Activated CD4-positive, alpha-beta T cell treated with anti-CD3 and anti-CD28 coated beads, Interleukin-2, amount 50 U/mL, for 1 hour (primary cell): Measurements from ENCODE around the gene ADAMTS18.
"Not testable (repeated sequence)": the region's sequence is repeated elsewhere in the genome, so short reads cannot be mapped to it uniquely, and the experiment has no call there.

Source experiments
- DNase-seq: peaks from one replicate; pipeline ENCODE4 v3.0.0-alpha.2; 2020

Gene ADAMTS18, protein sequence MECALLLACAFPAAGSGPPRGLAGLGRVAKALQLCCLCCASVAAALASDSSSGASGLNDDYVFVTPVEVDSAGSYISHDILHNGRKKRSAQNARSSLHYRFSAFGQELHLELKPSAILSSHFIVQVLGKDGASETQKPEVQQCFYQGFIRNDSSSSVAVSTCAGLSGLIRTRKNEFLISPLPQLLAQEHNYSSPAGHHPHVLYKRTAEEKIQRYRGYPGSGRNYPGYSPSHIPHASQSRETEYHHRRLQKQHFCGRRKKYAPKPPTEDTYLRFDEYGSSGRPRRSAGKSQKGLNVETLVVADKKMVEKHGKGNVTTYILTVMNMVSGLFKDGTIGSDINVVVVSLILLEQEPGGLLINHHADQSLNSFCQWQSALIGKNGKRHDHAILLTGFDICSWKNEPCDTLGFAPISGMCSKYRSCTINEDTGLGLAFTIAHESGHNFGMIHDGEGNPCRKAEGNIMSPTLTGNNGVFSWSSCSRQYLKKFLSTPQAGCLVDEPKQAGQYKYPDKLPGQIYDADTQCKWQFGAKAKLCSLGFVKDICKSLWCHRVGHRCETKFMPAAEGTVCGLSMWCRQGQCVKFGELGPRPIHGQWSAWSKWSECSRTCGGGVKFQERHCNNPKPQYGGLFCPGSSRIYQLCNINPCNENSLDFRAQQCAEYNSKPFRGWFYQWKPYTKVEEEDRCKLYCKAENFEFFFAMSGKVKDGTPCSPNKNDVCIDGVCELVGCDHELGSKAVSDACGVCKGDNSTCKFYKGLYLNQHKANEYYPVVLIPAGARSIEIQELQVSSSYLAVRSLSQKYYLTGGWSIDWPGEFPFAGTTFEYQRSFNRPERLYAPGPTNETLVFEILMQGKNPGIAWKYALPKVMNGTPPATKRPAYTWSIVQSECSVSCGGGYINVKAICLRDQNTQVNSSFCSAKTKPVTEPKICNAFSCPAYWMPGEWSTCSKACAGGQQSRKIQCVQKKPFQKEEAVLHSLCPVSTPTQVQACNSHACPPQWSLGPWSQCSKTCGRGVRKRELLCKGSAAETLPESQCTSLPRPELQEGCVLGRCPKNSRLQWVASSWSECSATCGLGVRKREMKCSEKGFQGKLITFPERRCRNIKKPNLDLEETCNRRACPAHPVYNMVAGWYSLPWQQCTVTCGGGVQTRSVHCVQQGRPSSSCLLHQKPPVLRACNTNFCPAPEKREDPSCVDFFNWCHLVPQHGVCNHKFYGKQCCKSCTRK (N-terminal part only)

DNA sequence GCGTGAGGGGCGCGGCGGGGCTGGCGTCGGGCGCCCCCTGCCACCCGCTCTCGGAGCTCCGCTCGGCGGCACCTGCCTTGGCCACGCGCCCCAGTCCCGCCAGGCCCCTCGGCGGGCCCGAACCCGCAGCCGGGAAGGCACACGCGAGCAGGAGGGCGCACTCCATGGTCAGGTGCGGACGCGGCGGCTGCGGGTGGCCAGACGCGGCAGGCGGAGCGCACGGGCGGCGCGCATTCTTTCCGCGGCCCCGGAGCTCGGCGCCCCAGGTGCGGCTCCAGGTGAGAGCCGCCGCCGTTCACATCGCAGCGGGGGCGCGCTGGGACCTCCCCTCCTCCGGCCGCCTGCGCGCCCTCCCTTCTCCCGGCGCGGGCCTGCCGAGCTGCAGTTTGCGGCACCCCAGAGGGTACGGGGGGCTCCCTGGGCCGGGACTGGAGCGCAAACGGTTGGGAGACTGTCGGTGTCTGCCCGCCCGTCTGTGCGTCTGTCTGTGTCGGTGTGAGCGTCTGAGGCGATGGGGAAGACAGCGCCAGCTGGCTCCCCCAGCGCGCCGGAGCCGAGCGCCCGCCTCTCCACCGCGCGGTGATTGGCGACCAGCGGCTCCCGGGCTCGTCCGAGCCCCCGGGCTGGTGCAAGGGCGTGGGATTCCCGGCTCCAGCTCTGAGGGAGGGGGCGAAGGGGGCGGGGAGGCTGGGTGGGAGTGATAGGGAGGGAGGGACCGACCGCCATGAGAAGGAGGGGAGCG, at the start of gene ADAMTS18:
ADAMTS18 (minus strand) TSS at position 505 of the 742 bp plus-strand sequence; CDS start at position 166, 339 bp downstream.
- no peak for DNase-seq

DNA sequence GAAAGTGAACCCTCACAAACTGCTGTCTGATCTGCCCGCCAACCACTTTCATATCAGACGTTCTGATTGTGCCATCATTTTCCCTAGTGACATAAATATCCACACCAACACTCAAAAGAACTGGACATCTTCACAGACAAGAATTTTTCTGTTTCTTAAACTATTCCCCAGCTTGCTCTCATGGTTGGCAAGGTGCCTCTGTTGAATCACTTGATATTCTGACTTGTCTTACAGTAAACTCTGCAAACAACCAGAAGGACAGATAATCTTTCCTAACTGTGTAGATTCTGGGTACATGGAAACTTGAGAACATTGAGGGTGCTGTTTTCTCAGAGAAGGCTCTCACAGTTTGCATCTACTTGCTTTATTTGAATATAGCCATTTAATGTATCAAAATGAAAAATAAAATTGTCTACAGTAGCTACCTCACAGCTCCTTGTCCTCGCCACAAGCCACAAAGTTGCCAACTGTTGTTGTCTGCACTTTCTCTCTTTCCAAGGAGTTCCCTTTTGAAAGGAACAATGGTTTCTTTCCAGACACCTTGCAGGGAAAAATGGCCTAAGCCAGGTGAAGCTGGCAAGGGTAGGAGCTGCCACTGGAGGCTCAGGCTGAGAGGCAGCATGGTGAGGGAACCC, 46.0 kb upstream of the ADAMTS18 start:
- no peak for DNase-seq

DNA sequence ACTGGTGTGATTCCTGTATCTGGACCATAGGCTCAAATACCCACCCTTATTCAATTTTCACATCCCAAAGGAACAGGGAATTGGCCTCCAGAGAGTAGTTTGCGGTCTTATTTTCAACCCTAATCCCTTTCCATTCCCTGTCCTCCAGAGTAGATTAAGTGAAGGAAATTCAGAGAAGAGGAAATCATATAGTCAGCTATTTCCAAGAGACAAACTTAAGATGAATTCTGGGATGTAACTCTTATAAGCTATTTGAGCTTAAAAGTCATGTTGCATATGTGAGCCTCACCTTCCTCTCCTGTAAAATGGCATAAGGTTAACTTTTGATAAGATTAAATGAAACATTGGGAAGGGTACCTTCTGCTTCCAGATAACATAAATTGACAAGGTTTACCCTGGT, 37.4 kb upstream of the ADAMTS18 start:
- no peak for DNase-seq

DNA sequence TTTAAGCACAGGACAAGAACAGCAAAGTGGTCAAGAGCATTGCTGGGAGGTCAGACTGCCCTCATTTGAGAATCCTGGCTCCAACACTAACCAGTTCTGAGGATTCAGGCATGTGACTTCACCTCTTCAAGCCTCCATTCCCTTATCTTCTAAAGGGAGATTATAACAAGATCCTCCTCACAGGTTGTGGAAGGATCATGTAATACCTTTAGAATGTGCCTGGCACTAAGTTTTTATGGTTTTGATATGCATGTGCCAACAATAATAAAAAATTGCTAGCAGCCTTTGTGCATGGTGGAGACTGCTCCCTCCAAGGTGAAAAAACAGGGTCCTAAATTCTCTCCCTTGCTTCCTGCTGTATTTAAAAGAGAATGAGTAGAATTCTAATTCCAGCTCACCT, 36.0 kb upstream of the ADAMTS18 start:
- DNase-seq: no peak

DNA sequence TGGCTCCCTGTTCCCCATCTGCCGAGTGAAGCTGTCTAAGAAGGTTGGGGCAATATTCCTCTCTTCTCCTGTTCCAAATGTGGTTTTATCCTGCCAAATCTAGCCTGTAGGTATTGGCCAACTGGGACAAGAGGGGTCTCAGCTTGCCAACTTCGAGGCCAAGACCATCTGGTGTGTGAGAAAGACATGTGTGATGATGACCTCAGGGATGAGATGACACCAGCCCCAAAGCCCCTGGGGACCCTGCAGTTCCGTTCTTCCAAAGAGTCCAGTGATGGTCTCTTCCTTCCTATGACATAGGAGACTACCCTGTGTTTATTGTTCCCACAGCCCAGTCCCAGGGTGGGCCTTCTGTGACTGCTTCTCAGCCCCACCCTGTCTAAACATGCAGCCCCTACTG, 34.8 kb upstream of the ADAMTS18 start:
- no peak for DNase-seq

DNA sequence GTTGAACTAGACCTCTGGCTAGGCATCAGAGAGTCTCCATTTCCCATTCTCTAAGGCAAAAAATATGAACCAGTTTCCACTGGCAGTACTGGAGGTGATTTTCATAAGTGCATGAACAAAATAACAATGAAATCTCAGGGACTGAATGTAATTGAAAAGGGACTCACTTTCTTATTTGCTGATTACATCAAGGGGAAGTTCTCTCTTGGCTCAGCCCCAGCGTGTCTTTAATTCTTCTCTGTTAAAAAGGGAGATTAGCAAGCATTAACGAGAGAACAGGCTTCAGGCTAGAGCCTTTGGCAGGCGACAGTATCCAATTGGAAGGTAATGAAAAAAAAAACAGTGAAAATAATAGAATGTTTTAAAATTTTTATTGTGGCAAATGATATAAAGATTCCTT, 34.0 kb upstream of the ADAMTS18 start:
- no peak for DNase-seq

DNA sequence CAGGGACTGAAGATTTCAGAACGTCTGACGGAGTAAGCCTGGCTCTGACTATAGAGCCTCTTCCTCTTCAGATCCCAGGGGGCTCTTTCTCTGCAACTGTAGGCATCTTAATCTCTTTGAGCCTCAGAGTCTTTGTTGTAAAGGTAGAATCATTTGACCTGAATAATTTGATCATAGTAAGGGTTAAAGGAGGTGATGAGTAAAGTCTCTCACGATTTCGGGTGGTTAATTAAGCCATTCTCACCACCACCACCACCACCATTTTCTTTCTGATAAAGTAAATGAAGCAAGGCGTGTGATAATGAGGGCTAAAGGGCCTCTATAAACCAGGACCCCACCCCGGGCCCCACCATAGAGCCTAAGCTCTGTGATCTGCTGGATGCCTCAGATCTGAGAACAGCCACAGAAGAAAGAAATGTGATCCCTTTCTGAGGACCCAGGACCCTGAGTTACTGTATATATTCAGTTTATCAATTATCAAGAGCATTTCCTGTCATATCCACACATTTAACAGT, 33.0 kb upstream of the ADAMTS18 start:
- no peak for DNase-seq

DNA sequence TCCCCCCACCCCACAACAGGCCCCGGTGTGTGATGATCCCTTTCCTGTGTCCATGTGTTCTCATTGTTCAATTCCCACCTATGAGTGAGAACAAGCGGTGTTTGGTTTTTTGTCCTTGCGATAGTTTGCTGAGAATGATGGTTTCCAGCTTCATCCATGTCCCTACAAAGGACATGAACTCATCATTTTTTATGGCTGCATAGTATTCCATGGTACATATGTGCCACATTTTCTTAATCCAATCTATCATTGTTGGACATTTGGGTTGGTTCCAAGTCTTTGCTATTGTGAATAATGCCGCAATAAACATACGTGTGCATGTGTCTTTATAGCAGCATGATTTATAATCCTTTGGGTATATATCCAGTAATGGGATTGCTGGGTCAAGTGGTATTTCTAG, 28.8 kb upstream of the ADAMTS18 start:
- DNase-seq: not testable (repeated sequence)

DNA sequence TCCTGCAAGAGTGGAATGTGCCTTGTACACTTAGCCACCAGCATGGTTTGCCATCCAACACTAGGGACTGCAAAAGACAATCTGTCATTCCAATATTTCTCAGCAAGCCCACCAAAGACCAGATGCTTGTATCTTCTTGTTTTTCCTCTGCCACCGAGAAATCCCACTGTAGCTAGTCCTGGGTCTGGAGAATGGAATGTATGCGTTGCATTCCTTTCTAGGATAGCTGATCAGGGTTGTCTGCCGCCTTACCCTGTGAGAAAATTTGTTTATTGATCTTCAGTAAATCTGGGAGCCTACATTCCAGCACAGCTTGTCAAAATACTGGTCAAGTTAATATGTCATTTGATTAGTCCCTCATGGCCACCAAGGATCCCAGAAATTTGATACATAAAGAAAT, 28.1 kb upstream of the ADAMTS18 start:
- no peak for DNase-seq

DNA sequence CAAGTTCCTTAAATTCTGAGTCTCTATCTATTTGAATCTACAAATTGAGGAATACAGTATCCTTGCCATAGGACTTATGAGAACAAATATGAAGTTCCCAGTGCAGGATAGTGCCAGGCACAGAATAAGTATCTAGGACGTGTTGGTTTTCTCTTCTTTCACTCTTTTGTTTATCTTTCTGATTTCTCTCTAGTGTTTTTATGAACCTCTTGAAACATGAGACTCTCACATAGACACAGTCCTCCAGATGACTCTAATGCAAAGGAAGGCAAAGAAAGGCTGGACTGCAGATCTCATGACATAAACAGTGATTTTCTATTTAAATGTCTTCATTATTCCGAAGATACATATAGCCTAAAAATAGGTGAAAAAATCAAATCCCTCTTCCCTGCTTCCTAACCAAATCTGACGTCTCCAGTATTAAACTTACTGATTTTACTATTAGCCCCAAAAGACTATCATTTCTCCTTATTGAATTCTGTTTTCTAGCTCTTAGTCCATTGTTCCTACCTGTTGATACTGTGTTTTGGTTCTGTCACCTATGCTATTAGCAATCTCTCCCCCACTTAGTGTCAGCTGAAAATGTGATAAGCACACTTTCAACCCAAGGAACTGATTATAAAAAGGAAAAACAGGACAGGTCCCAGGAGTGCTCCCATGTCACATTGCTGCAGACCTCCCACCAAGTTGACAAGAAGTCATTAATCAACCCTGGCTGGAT, 24.9 kb upstream of the ADAMTS18 start:
- no peak for DNase-seq

DNA sequence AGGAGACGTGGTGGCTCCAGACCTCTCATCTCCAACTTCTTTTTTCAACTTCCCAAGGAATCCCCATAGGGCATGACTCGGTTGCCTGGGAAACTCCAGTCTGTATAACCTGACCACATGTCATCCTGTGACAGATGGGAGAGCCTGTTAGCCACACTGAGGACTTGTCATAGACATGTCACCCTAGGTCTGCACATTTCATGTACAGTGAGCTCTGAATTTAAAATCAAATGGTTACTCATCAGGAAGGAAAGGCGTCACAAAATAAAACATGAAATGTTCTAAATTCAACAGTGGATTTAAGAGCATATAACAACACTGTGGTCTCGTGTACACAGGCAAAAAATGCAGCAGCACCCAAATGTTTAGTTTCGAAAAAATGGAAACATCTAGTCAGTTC, 22.2 kb upstream of the ADAMTS18 start:
- DNase-seq: no peak

DNA sequence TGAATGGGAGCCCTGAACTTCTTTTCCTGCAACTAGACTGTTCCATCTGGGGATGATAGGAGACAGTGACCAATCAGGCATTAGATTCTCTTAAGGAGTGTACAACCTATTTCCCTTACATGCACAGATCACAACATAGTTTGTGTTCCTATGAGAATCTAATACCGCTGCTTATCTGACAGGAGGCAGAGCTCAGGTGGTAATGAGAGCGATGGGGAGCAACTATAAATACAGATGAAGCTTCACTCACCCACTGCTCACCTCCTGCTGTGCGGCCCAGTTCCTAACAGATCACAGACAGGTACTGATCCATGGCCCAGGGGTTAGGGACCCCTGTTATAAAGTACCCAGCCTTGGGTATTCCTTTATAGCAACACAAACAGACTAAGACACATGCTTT, 17.4 kb upstream of the ADAMTS18 start:
- DNase-seq: no peak

DNA sequence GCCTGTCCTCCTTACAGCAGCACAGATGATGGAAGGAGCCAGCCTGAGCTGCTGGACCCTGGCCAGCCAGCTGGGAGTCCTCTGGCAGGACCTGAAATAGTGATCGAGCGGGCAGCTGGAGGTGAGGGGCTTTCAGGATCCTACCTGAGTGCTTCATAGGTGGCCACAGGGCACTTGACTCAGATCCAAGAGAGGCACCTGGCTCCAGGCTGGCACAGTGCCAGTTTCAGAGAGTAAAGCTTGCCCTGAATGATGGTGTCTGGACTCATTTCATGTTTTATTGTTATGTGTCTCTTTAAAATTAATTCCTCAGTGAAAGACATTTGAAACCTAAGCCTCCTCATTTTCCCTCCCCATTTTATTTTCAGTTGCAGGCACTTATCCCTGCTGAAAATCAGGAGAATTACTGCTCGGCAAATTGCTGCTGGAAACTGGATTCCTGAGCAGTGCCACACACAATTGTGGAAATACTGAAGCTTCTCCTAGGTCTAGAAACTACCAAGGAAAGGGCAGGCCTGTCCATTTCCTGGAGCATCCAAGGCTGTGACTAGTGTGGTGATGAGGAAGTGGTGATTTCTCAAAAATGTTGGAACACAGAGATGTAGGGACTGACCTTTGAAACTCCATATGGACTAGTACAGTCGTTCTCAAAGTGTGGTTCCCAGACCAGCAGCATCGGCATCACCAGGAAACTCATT, 16.1 kb upstream of the ADAMTS18 start:
- no peak for DNase-seq

DNA sequence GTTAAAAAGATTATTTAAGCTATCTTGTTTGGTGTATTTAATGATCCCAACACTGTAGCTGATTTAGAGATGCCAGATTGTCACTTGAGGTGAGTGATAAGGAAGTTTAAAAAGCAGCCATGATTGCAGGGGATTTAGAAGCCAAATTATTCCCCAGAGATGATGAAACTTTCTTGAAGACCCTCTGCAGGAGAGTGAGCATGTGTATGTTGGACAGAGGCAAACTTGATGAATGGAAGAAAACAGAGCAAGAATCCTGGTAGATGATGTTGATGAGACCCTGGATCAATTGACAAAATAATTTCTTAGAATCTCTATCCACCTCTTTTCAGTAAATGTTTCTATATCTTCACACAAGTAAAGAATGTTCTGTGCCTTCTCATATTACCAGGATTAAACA, 14.4 kb upstream of the ADAMTS18 start:
- no peak for DNase-seq

DNA sequence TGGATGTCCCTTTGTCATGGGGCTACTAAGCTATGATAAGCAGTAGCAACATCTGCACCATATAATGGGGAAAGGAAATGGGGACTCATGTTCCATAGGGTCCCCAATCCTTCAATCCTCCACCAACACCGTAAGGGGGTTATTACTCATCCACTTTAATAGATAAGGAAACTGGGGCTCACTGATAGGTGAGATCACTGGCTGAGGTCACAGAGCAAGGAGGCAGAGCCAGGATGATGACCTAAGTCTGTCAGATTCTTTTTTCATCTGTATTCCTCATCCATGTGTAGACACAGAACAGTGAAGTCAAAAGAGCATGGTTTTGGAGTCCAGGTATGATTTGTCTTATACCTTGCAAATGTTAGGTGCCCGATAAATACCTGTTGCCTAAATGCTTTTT, 10.5 kb upstream of the ADAMTS18 start:
- DNase-seq: no peak

DNA sequence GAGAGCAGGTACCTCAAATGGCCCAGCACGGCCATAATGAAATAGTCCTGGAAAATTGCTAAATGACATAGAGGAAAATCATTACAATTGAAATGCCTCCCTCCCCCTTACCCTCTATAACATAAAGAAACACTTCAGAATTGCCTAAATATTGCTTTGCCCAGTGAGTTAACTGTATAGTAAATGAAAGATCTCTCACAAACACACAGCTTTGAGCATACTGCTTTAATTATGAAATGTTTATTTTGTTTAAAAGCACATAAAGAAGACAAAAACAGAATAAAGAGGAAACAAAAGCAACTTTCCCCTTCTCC, 9.3 kb upstream of the ADAMTS18 start:
- DNase-seq: no peak

DNA sequence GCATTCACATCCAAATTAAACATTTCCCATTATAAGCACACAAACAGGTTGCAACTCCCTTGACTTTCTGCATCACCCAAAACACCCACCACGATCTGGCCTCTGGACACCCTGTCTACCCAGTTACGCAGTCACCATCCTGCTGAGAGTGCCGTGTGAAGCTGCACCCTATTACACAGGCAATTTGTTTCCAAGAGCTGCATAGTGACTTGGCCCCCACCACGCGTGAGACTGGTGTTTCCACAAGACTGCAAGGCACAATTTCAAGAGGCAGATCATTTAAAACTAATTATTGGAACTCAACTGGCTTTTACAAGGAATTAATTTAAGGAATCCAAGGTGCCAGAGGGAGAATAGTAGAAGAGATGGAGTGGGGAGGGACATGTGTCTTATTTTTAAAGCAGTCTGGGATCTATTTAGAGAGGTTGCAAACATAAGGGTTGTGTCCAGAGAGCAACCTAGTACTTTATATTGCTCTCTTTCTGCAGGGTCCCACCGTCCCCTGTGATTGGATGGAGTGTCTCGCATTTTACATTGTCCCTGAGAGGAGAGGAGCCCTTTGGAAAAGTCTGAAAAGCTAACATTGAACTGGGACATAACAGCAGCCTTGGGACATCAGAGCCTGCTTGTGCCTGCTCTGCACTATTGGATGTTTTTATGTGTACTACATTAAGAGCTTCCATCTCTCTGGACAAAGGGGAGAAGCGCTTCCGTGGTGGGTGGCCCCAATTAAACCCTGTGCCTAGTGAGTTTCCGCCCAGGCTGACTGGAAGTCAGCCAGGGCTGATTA, 8.7 kb upstream of the ADAMTS18 start:
- no peak for DNase-seq

DNA sequence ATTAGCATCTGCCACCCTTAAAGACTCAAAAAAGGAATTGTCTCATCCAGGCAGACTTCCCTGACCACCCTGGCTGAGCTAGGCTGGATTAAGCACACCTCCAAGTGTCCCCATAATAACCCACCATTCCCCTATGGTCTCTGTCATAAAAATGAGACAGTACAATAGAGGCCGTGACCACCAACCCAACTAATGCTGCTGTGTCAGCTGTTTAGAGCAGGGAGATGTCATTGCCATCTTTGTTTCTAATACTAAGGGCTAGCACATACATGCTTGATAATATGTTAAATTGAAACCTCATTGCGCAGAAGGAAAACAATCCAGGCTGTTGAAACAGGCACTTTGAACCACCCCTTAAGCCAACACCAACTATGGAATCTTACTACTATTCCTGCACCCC, 7.2 kb upstream of the ADAMTS18 start:
- no peak for DNase-seq

DNA sequence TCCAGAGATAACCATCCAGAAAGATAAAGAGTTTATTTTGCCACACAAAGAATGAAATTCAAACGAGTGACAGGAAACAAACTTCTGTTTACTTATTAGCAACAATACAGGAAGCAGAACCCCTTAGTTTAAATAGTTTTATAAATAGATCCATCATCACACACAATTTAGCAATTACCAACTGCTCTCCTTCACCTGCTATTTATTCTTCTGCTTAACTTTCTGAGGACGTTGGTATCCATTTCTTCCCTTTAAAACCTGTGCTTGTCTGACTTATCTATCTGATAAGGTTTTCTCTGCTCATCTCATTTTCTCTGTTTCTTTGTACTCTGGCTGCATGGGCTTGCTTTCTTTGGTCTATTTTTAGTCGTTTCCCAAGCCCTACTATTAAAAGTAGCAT, 4.3 kb upstream of the ADAMTS18 start:
- DNase-seq: no peak

DNA sequence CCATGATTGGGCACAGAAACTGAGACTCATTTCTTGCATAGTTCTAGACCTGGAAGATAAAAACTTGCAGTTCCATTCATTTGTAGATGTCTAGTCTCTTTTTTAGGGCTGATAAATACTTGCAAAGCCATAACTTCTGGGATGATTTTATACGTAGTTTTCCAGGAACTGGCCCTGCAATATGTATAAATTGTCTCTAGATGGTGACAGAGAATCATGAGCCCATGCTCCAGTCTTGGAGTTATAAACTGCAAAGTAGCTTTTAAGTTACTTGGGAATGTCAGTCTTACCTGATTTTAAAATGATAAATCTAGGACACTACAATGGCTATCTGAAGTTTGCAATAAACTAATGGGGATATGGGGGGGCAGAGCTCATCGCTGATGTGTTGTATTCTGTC, 3.0 kb upstream of the ADAMTS18 start:
- no peak for DNase-seq
